Pancreas (tissue), 10 donors: ENCODE measurements around the gene IL20RA. TPM values are rescaled to one million over a fixed set of nuclear protein-coding genes. Genes with fewer than 3 reads are reported as not detected.

Source experiments
- ATAC-seq, 4 donors: fragments of 200-7000 bp; cut with Tn5 transposase; one replicate each; pipeline versions ENCODE4 v1.8.0 to v1.9.1; 2020; ENCODE audit warnings: mild to moderate bottlenecking in 4 of 4, moderate library complexity in 4 of 4
- DNase-seq, 6 donors: peaks; one replicate each; pipeline ENCODE4 v3.0.0-alpha.2; 2020
- FAIRE-seq: peaks from 2 replicates; lab custom pipeline; 2012; peaks lifted over from hg19 to GRCh38; lab: Jason Lieb, UNC
- H3K27ac ChIP-seq, 4 donors: fragments of 200-600 bp; sonication (generic); 1 replicate in 3 of 4; 2 replicates in 1 of 4; pipeline versions ENCODE4 v1.5.0 to v1.8.0; 2020
- H3K27me3 ChIP-seq, 4 donors: fragments of 200-600 bp; one replicate each; pipeline ENCODE4 v1.8.0; 2021
- H3K36me3 ChIP-seq, 3 donors: fragments of 200-600 bp; sonication (generic) in 1 of 3; one replicate each; pipeline versions ENCODE4 v1.5.0 to v1.8.0; 2020 to 2021
- H3K4me1 ChIP-seq, 3 donors: fragments of 200-600 bp; one replicate each; pipeline ENCODE4 v1.8.0; 2021
- H3K4me3 ChIP-seq, 4 donors: fragments of 200-600 bp; sonication (generic) in 2 of 4; one replicate each; pipeline versions ENCODE4 v1.5.0 to v1.8.0; 2020 to 2021
- H3K9me3 ChIP-seq, 4 donors: fragments of 200-600 bp; one replicate each; pipeline ENCODE4 v1.8.0; 2021
- CTCF ChIP-seq, 4 donors: fragments of 200-600 bp; sonication (generic) in 3 of 4; IDR thresholded peaks; one replicate each; pipeline versions ENCODE4 v1.5.0 to v1.8.0; 2021; ENCODE audit warnings: antibody characterized with exemption in 4 of 4
- WGBS, 2 donors: extraction: QIAGEN DNeasy Blood & Tissue Kit; methylation state at CpG; one replicate each; pipeline ENCODE4 v1.1.7; 2013; 5-methylcytosine and 5-hydroxymethylcytosine counted together
- intact Hi-C, 3 donors: fragments of 100-400 bp; cut with DNase I; formaldehyde crosslinking; loops; one replicate each; pipeline versions ENCODE4 v1.11.1 to v1.14.2; 2022
- polyA plus RNA-seq, 2 donors: library from polyadenylated mRNA; stranded (reverse); fragments of 200-250 nt; gene quantifications; one replicate each; pipeline ENCODE4 v1.2.3, GENCODE V29; 2013
- total RNA-seq, 6 donors: library from RNA; stranded (reverse); fragmentation: NEBNext Ultra II Directional in 4 of 6; extraction: Animal tissue kit (Norgen Biotek cat#: 25700) in 4 of 6; gene quantifications; one replicate each; pipeline versions ENCODE4 v1.2.1 to v1.2.4, GENCODE V29; 2021 to 2023
- donor health status: healthy with polysubstance abuse.
- donor health status: DM: no; HTN: no; CAD: no; lungs with moderate emphysema.
- donor health status: DM: no; HTN: no; CAD: no.
- donor health status: control.
- donor health status: control.
- donor health status: Bipolar disorder and iron deficiency.
- donor health status: DM: yes; HTN: yes; CAD: no.
- donor health status: DM: no; HTN: no; CAD: no.
- donor health status: DM: no; HTN: no; CAD: no.
- donor health status: DM: yes; HTN: yes; CAD: no.

Gene IL20RA
- total and polyA plus RNA-seq, 8 donors, result 5.5 to 22.2 (median 9.0) TPM

GRCh38 chr6:136952714-136953260, 92.0 kb downstream of the IL20RA start:
- no peaks in the 10 kb centered on the region for H3K4me1 ChIP-seq
- intact Hi-C loops, result no loop called here
- H3K36me3 ChIP-seq, result no peaks in the 10 kb centered on the region
- no peak overlapping the region for H3K4me3 ChIP-seq
- no peak for FAIRE-seq
- H3K27me3 ChIP-seq, result no peaks in the 10 kb centered on the region
- TF ChIP-seq CTCF (IDR thresholded peaks at IDR 0.05), result no peak
- WGBS, 2 donors, result 53 to 62% methylated on average over 7 of the region's 7 CpGs
- H3K9me3 ChIP-seq, result no peaks in the 10 kb centered on the region
- DNase-seq, result no peak
- no peak overlapping the region for H3K27ac ChIP-seq
- ATAC-seq, result no peak

DNA sequence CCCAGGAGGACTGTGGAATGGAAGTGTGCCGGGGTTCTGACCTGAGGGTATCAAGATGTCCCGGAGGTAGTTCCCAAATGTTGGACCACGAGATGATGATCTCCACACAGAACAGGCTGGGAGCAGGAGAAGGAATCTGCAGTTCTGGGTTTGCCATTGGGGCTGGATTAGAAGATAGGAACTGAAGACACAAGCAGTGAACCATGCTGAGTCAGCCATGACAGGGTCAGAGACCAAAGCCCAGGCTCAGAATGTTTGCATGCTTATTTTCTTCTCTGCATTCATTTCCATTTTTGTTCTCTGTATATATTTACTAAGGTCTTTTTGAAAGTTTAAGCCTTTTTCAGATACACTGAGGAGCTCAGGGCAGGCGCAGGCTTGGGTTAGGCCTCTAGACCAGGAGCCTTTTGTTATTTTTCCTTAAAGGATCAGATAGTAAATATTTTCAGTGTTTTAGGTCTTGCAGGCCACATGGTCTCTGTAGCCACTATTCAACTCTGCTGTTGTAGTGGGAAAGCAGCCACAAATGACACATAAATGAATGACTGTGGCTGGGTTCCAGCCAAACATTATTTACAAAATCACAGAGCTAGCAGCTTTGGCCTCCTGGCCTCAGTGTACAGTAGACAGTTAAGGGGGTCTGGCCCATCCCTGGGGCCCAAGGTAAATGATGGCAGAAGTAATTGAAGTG, 94.2 kb downstream of the IL20RA start:
- intact Hi-C loops, result no loop called here
- no peaks in the 10 kb centered on the region for H3K9me3 ChIP-seq
- no peaks in the 10 kb centered on the region for H3K4me1 ChIP-seq
- ATAC-seq (no peak), FAIRE-seq (no peak), DNase-seq (no peak)
- WGBS, 2 donors, result 87 to 96% methylated on average over 4 of the region's 4 CpGs
- no peaks in the 10 kb centered on the region for H3K27me3 ChIP-seq
- no peak overlapping the region for H3K27ac ChIP-seq
- TF ChIP-seq CTCF (IDR thresholded peaks at IDR 0.05), result no peak
- no peaks in the 10 kb centered on the region for H3K36me3 ChIP-seq
- no peak overlapping the region for H3K4me3 ChIP-seq

Other genes with a start within 250 kb of the IL20RA start
- 1 to 10 TPM; 5.6 to 9.3 (median 7.4) TPM for gene PEX7, start 222.4 kb downstream of the IL20RA start, total RNA-seq
- 1 to 10 TPM; 3.9 to 7.4 TPM for gene PEX7, start 222.4 kb downstream of the IL20RA start, polyA plus RNA-seq
- gene SLC35D3, start 122.7 kb downstream of the IL20RA start, total RNA-seq, result under 1 TPM in 5 of 6 donors, not detected in 1; 0.14 to 0.90 (median 0.31) TPM
- 1 to 10 TPM in 1 of 2 donors, under 1 TPM in 1; 0.91 to 5.9 TPM for gene SLC35D3, start 122.7 kb downstream of the IL20RA start, polyA plus RNA-seq
- gene IL22RA2, start 128.7 kb upstream of the IL20RA start, total RNA-seq, result under 1 TPM in 1 of 6 donors, not detected in 5; 0.06 TPM
- not detected for gene IL22RA2, start 128.7 kb upstream of the IL20RA start, polyA plus RNA-seq
- 10 to 100 TPM; 14.1 to 65.5 (median 19.9) TPM for gene IFNGR1, start 174.4 kb upstream of the IL20RA start, total RNA-seq
- gene IFNGR1, start 174.4 kb upstream of the IL20RA start, polyA plus RNA-seq, result 10 to 100 TPM; 22.0 to 30.7 TPM